Omental fat pad (tissue), 4 donors: ENCODE data around the gene NDUFA6. TPM values are rescaled to one million over a fixed set of nuclear protein-coding genes. Genes with fewer than 3 reads are reported as not detected.
"Not testable (repeated sequence)": the region's sequence is repeated elsewhere in the genome, so short reads cannot be mapped to it uniquely, and the experiment has no call there.

Experiments used
- ATAC-seq: fragments of 150-250 bp; one replicate; pipeline ENCODE4 v1.9.1; 2016; ENCODE audit warnings: mild to moderate bottlenecking, moderate library complexity; ENCODE audit not compliant: low FRiP score
- DNase-seq: peaks from one replicate; pipeline ENCODE4 v3.0.0-alpha.2; 2019; ENCODE audit warnings: low spot score
- CTCF ChIP-seq, 3 donors: fragments of 450-650 bp; IDR thresholded peaks; one replicate each; pipeline ENCODE4 v1.5.1; 2016 to 2017; ENCODE audit warnings: antibody characterized with exemption in 3 of 3, mild to moderate bottlenecking in 3 of 3, moderate library complexity in 2 of 3
- total RNA-seq, 4 donors: library from RNA; depleted of rRNA; stranded (reverse); fragments of >200 nt; gene quantifications; one replicate each; pipeline ENCODE4 v1.1.0, GENCODE V29; 2016

NDUFA6 gene
- total RNA-seq, 4 donors from 2014 or later, result 55.5 to 59.3 (median 57.7) TPM

GRCh38 chr22:42077486-42078125 is 13.0 kb downstream of the NDUFA6 start:
- ATAC-seq (no peak), DNase-seq (no peak)
- TF ChIP-seq CTCF (IDR thresholded peaks at IDR 0.05), result no peak

GRCh38 chr22:42076764-42077485 is 13.6 kb downstream of the NDUFA6 start:
- DNase-seq (no peak), ATAC-seq (no peak)
- TF ChIP-seq CTCF (IDR thresholded peaks at IDR 0.05), result no peak

- ATAC-seq, result no peak
- TF ChIP-seq CTCF (IDR thresholded peaks at IDR 0.05), result no peak
- DNase-seq, result no peak
Observed at GRCh38 chr22:42074846-42075676, 15.5 kb downstream of the NDUFA6 start.

GRCh38 chr22:42074132-42074811 is 16.3 kb downstream of the NDUFA6 start, which contains the start of gene PHETA2:
Gene PHETA2 (plus strand): TSS chr22:42074248. CDS start chr22:42077294, 3,046 bp downstream.
- ATAC-seq (no peak), DNase-seq (no peak)
- TF ChIP-seq CTCF (IDR thresholded peaks at IDR 0.05), result no peak

GRCh38 chr22:42073621-42074041 is 16.9 kb downstream of the NDUFA6 start:
- no peak for DNase-seq
- TF ChIP-seq CTCF (IDR thresholded peaks at IDR 0.05), result no peak
- no peak for ATAC-seq

- ATAC-seq, result no peak
- no peak for TF ChIP-seq CTCF (IDR thresholded peaks at IDR 0.05)
- DNase-seq, result no peak
Observed at GRCh38 chr22:42072606-42073330, 17.8 kb downstream of the NDUFA6 start.

- DNase-seq, ATAC-seq: not testable (repeated sequence)
Observed at GRCh38 chr22:42071508-42071907, 19.1 kb downstream of the NDUFA6 start.
